MCF 10A (cell line): ENCODE results near the gene RUBCNL. TPM values are rescaled to one million over a fixed set of nuclear protein-coding genes. Genes with fewer than 3 reads are reported as not detected.

Source experiments
- BruUV-seq: library from RNA; stranded (reverse); fragments of 400-500 nt; replicated peaks from 2 replicates; lab custom pipeline; 2021; lab: Mats Ljungman, UMichigan
- CTCF ChIA-PET: fragments of 300-600 bp; sonication (Branson Sonifier 250); formaldehyde crosslinking; extraction: SDS; loops from one replicate; lab custom pipeline; 2021; ENCODE audit warnings: antibody characterized with exemption, inconsistent platforms; lab: Yijun Ruan, JAX
- POLR2A ChIA-PET: fragments of 300-600, 350-650 bp; sonication (Branson Sonifier 250); formaldehyde crosslinking; extraction: SDS; loops from one replicate; lab custom pipeline; 2020; ENCODE audit warnings: antibody characterized with exemption, inconsistent platforms; lab: Yijun Ruan, JAX
- DNase-seq: peaks from one replicate; pipeline ENCODE4 v3.0.0-alpha.2; 2018; ENCODE audit not compliant: unreplicated experiment
- H3K27ac Mint-ChIP-seq: one replicate; pipeline ENCODE4 v1.8.0; 2022; ENCODE audit warnings: mild to moderate bottlenecking, low read depth, mixed read lengths; ENCODE audit not compliant: unreplicated experiment
- H3K27me3 Mint-ChIP-seq: one replicate; pipeline ENCODE4 v1.8.0; 2022; ENCODE audit warnings: mixed read lengths; ENCODE audit not compliant: insufficient read depth, unreplicated experiment
- H3K36me3 Mint-ChIP-seq: one replicate; pipeline ENCODE4 v1.8.0; 2022; ENCODE audit warnings: mild to moderate bottlenecking, moderate library complexity, mixed read lengths; ENCODE audit not compliant: insufficient read depth, unreplicated experiment
- H3K4me1 Mint-ChIP-seq: one replicate; pipeline ENCODE4 v1.8.0; 2022; ENCODE audit warnings: mixed read lengths; ENCODE audit not compliant: insufficient read depth, unreplicated experiment
- H3K4me3 Mint-ChIP-seq: one replicate; pipeline ENCODE4 v1.8.0; 2022; ENCODE audit warnings: mild to moderate bottlenecking, moderate library complexity, mixed read lengths; ENCODE audit not compliant: unreplicated experiment
- H3K9me3 Mint-ChIP-seq: one replicate; pipeline ENCODE4 v1.8.0; 2022; ENCODE audit warnings: mixed read lengths; ENCODE audit not compliant: unreplicated experiment
- intact Hi-C: fragments of 100-400 bp; cut with micrococcal nuclease; formaldehyde crosslinking; loops from 2 replicates; pipeline ENCODE4 v1.14.1; 2022
- total RNA-seq: library from RNA; stranded (reverse); gene quantifications from 2 replicates; pipeline ENCODE4 v1.2.3, GENCODE V29; 2022
- TF ChIP-seq, protein P1 (sequence below): fragments of 200-600 bp; IDR thresholded peaks from one replicate; pipeline ENCODE4 v1.8.0; 2022; ENCODE audit warnings: antibody characterized with exemption, mild to moderate bottlenecking; ENCODE audit not compliant: unreplicated experiment

Gene RUBCNL
- total RNA-seq, 1 experiment from 2014 or later: 0.37 TPM

DNA sequence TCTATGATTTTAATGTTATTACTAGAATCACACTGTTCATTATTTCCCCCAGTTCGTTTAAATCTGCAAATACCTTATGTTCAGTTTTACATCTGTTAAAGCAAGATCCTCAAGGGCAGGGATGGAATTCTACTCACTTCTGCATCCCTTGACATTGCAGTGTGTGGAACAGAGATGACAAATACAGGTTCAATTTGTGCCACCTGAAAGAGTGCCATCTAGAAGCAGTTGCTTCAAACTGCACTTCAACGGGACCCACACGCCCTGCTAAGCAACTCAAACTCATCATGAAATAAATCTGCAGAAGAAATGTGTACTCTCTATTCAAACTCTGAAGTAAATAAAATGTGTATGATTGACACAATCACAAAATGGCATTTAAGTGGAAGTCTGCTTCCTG lies 44.5 kb downstream of the RUBCNL start:
- no peak for DNase-seq
- Mint-ChIP-seq H3K36me3 (no peaks in the 10 kb centered on the region), H3K9me3 (no peaks in the 10 kb centered on the region), H3K4me1 (no peaks in the 10 kb centered on the region), H3K27me3 (no peaks in the 10 kb centered on the region), H3K27ac (no peak overlapping the region), H3K4me3 (no peak overlapping the region)
- POLR2A ChIA-PET: interaction anchor here (0.7 kb wide), 1 partner anchor 964 kb away, joined by 3 read pairs; no protein-coding TSS in a partner anchor
- no TSS peak for BruUV-seq
- CTCF ChIA-PET: no interaction called here
- TF ChIP-seq, protein P1, sequence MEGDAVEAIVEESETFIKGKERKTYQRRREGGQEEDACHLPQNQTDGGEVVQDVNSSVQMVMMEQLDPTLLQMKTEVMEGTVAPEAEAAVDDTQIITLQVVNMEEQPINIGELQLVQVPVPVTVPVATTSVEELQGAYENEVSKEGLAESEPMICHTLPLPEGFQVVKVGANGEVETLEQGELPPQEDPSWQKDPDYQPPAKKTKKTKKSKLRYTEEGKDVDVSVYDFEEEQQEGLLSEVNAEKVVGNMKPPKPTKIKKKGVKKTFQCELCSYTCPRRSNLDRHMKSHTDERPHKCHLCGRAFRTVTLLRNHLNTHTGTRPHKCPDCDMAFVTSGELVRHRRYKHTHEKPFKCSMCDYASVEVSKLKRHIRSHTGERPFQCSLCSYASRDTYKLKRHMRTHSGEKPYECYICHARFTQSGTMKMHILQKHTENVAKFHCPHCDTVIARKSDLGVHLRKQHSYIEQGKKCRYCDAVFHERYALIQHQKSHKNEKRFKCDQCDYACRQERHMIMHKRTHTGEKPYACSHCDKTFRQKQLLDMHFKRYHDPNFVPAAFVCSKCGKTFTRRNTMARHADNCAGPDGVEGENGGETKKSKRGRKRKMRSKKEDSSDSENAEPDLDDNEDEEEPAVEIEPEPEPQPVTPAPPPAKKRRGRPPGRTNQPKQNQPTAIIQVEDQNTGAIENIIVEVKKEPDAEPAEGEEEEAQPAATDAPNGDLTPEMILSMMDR: no peak
- intact Hi-C loops: no loop called here

DNA sequence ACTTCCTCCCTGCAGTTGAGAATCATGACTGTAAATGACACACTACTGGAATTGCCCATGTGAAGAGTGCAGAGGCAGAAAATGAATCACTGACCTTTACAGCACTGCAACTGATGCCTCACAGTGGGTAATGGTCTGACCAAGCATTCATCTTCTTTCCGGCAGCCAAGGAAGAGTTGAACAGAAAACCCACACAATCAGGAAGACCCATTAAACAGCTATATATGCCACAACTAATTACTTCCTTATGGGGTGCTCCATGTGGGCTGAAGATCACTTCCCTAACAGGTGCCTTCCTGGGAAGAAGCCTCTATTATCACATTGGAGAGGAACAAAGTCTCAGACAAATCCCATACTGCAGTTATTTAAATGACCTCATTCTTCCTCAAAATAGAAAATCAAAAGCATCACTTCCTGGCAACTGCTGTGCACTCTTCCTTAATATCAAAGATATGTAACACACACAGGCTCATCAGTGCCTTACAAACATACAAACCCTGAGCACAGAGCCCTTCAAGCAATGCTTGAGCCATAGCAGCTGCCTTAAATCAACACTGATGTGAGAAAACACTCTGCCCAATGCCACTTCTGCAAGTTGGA lies 45.8 kb downstream of the RUBCNL start:
- Mint-ChIP-seq H3K9me3 (no peaks in the 10 kb centered on the region), H3K27me3 (no peaks in the 10 kb centered on the region), H3K4me1 (no peaks in the 10 kb centered on the region), H3K4me3 (no peak overlapping the region), H3K27ac (no peak overlapping the region), H3K36me3 (no peaks in the 10 kb centered on the region)
- DNase-seq: peak; percentile 45
- no TSS peak for BruUV-seq
- CTCF ChIA-PET: no interaction called here
- POLR2A ChIA-PET: no interaction called here
- intact Hi-C loops: no loop called here
- TF ChIP-seq, protein P1: no peak

DNA sequence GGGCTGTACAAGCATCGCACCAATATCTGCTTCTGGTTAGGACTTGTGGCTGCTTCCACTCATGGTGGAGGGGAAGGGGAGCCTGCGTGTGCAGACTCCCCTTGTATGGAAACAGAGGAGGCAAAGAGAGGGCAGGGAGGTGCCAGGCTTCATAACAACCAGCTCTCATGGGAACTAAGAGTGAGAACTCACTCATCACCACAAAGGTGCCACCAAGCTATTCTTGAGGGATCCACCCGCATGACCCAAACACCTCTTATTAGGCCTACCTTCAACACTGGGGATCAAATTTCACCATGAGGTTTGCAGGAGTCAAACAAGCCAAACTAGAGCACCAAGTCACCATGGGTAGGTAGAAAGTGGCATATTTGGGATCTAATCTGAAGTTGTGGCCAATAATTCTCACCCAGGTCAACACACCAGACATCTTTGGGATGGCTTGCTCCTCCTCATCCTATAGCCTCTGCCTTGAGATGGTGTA lies 46.4 kb downstream of the RUBCNL start:
- Mint-ChIP-seq H3K36me3 (no peaks in the 10 kb centered on the region), H3K4me3 (no peak overlapping the region), H3K9me3 (no peaks in the 10 kb centered on the region), H3K27me3 (no peaks in the 10 kb centered on the region), H3K27ac (no peak overlapping the region), H3K4me1 (no peaks in the 10 kb centered on the region)
- BruUV-seq: no TSS peak
- TF ChIP-seq, protein P1: no peak
- POLR2A ChIA-PET: interaction anchor here (0.6 kb wide), 1 partner anchor 342 kb away, joined by 3 read pairs; no protein-coding TSS in a partner anchor
- CTCF ChIA-PET: no interaction called here
- no peak for DNase-seq
- intact Hi-C loops: no loop called here

DNA sequence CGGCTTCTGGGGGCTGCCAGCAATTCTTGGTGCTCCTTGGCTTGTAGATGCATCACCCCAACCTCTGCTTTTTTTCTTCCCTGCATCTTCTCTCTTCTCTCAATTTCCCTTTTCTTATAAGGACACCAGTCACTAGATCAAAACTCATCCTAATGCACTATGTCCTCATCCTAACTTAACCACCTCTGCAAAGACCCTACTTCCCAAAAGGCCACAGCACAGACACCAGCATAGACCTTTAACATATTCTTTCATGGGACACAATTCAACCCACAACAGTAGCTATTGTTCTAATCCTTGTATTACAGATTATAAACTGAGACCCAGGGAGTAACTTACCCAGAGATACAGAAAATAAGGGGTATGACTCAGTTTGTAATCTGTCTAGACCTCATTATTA lies 47.0 kb downstream of the RUBCNL start:
- Mint-ChIP-seq H3K9me3 (no peaks in the 10 kb centered on the region), H3K4me1 (no peaks in the 10 kb centered on the region), H3K27ac (no peak overlapping the region), H3K36me3 (no peaks in the 10 kb centered on the region), H3K27me3 (no peaks in the 10 kb centered on the region), H3K4me3 (no peak overlapping the region)
- DNase-seq: no peak
- POLR2A ChIA-PET: interaction anchor here (0.6 kb wide), 1 partner anchor 342 kb away, joined by 3 read pairs; no protein-coding TSS in a partner anchor
- CTCF ChIA-PET: no interaction called here
- TF ChIP-seq, protein P1: no peak
- no TSS peak for BruUV-seq
- intact Hi-C loops: no loop called here
